HL-60 (cell line): ENCODE results near the gene ARMC9.

ENCODE experiments used
- DNase-seq, 2 experiments: peaks; one replicate each; pipeline ENCODE4 v3.0.0-alpha.2; 2010 to 2020; ENCODE audit warnings: low read depth in 1 of 2, low spot score in 1 of 2
- H3K27ac ChIP-seq: fragments of 250-450 bp; sonication (Bioruptor Pico); replicated peaks from 2 replicates; pipeline ENCODE4 v1.5.1; 2020; ENCODE audit warnings: mild to moderate bottlenecking, moderate library complexity
- H3K27me3 ChIP-seq: fragments of 250-450 bp; sonication (Bioruptor Pico); 2 replicates; pipeline ENCODE4 v1.5.1; 2021; ENCODE audit warnings: mild to moderate bottlenecking, moderate library complexity; ENCODE audit not compliant: insufficient read depth, poor library complexity, severe bottlenecking
- H3K4me3 ChIP-seq: replicated peaks from 2 replicates; pipeline ENCODE4 v1.5.1; 2011; ENCODE audit warnings: mild to moderate bottlenecking, control low read depth, low read length; ENCODE audit not compliant: insufficient read depth
- CTCF ChIP-seq: IDR thresholded peaks from one replicate; pipeline ENCODE4 v1.5.1; 2011; ENCODE audit warnings: low read length, control low read depth, inconsistent platforms; ENCODE audit not compliant: insufficient read depth
- GABPA ChIP-seq: IDR thresholded peaks from 2 replicates; pipeline ENCODE4 v1.6.1; 2012; ENCODE audit warnings: low read depth
- POLR2AphosphoS5 ChIP-seq: IDR thresholded peaks from 2 replicates; pipeline ENCODE4 v1.6.1; 2012; ENCODE audit warnings: low read depth
- SPI1 ChIP-seq: IDR thresholded peaks from 2 replicates; pipeline ENCODE4 v1.6.1; 2012; ENCODE audit warnings: low read depth, mild to moderate bottlenecking, borderline replicate concordance
- TF ChIP-seq, protein P1 (sequence below): IDR thresholded peaks from 2 replicates; pipeline ENCODE4 v1.6.1; 2012; ENCODE audit warnings: low read depth; ENCODE audit not compliant: insufficient replicate concordance

Gene ARMC9

GRCh38 chr2:231259104-231259503, 60.7 kb downstream of the ARMC9 start:
- Histone ChIP-seq H3K27me3 (no peaks in the 10 kb centered on the region), H3K27ac (no peak overlapping the region), H3K4me3 (no peak overlapping the region)
- no peak for DNase-seq
- TF ChIP-seq SPI1 (no peak), POLR2AphosphoS5 (no peak), CTCF (no peak), GABPA (no peak)
- TF ChIP-seq, protein P1, sequence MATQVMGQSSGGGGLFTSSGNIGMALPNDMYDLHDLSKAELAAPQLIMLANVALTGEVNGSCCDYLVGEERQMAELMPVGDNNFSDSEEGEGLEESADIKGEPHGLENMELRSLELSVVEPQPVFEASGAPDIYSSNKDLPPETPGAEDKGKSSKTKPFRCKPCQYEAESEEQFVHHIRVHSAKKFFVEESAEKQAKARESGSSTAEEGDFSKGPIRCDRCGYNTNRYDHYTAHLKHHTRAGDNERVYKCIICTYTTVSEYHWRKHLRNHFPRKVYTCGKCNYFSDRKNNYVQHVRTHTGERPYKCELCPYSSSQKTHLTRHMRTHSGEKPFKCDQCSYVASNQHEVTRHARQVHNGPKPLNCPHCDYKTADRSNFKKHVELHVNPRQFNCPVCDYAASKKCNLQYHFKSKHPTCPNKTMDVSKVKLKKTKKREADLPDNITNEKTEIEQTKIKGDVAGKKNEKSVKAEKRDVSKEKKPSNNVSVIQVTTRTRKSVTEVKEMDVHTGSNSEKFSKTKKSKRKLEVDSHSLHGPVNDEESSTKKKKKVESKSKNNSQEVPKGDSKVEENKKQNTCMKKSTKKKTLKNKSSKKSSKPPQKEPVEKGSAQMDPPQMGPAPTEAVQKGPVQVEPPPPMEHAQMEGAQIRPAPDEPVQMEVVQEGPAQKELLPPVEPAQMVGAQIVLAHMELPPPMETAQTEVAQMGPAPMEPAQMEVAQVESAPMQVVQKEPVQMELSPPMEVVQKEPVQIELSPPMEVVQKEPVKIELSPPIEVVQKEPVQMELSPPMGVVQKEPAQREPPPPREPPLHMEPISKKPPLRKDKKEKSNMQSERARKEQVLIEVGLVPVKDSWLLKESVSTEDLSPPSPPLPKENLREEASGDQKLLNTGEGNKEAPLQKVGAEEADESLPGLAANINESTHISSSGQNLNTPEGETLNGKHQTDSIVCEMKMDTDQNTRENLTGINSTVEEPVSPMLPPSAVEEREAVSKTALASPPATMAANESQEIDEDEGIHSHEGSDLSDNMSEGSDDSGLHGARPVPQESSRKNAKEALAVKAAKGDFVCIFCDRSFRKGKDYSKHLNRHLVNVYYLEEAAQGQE, result no peak

GRCh38 chr2:231260442-231261208, 62.2 kb downstream of the ARMC9 start:
- Histone ChIP-seq H3K4me3 (no peak overlapping the region), H3K27ac (no peak overlapping the region), H3K27me3 (no peaks in the 10 kb centered on the region)
- TF ChIP-seq SPI1 (no peak), CTCF (no peak), GABPA (no peak), POLR2AphosphoS5 (no peak)
- TF ChIP-seq, protein P1, result no peak
- DNase-seq, result no peak

DNA sequence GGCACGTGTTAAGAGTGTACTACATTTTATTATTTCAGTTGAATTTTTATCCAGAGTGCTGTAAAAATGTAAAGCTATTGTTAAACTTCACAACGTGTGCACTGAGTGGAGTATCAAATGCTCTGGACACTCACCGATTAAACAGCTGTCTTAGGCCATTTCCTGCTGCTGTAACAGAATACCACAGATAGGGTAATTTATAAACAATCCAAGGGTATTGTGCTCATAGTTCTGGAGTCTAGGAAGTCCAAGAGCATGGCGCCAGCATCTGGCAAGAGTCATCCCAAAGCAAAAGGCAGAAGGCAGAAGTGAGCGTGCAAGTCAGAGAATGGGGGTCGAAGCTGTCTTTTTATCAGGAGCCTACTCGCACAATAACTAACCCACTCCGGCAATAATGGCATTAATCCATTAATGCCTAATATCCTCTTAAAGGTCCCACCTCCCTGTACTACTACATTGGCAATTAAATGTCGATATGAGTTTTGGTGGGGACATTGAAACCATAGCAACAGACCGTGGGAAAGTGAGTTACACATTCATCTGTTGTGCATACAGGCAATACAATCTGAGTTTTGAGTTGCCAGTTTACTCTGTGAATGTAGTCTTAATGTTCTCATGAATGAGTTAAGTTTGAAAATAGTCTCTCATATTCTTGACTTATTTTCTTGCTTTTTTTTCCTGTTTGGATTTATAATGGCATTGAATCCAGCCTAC, 64.8 kb downstream of the ARMC9 start:
- DNase-seq, result no peak
- no peaks in the 10 kb centered on the region for H3K27me3 ChIP-seq
- TF ChIP-seq GABPA (no peak), CTCF (no peak), SPI1 (no peak), POLR2AphosphoS5 (no peak)
- TF ChIP-seq, protein P1, result no peak
- H3K27ac ChIP-seq, result no peak overlapping the region
- H3K4me3 ChIP-seq, result no peak overlapping the region
